Nephron progenitor cell (in vitro differentiated cells): ENCODE results near the gene CD302.

Experiments
- DNase-seq: peaks from one replicate; pipeline ENCODE4 v3.0.0; 2021
- H3K27ac Mint-ChIP-seq: 2 replicates; pipeline ENCODE4 v1.8.0; 2021; ENCODE audit warnings: mild to moderate bottlenecking, moderate library complexity, mixed read lengths
- H3K27me3 Mint-ChIP-seq: 2 replicates; pipeline ENCODE4 v1.8.0; 2021; ENCODE audit warnings: mild to moderate bottlenecking, low read depth, mixed read lengths; ENCODE audit not compliant: poor library complexity
- H3K36me3 Mint-ChIP-seq: 2 replicates; pipeline ENCODE4 v1.8.0; 2021; ENCODE audit warnings: low read depth, mixed read lengths
- H3K4me1 Mint-ChIP-seq: 2 replicates; pipeline ENCODE4 v1.8.0; 2021; ENCODE audit warnings: mixed read lengths
- H3K4me3 Mint-ChIP-seq: 2 replicates; pipeline ENCODE4 v1.8.0; 2021; ENCODE audit warnings: mild to moderate bottlenecking, moderate library complexity, mixed read lengths
- H3K9me3 Mint-ChIP-seq: 2 replicates; pipeline ENCODE4 v1.8.0; 2021; ENCODE audit warnings: mild to moderate bottlenecking, moderate library complexity, mixed read lengths
- TF ChIP-seq, protein P1 (sequence below): fragments of 200-600 bp; sonication (generic); IDR thresholded peaks from 2 replicates; pipeline ENCODE4 v1.5.0; 2021; ENCODE audit warnings: antibody characterized with exemption

Gene CD302

DNA sequence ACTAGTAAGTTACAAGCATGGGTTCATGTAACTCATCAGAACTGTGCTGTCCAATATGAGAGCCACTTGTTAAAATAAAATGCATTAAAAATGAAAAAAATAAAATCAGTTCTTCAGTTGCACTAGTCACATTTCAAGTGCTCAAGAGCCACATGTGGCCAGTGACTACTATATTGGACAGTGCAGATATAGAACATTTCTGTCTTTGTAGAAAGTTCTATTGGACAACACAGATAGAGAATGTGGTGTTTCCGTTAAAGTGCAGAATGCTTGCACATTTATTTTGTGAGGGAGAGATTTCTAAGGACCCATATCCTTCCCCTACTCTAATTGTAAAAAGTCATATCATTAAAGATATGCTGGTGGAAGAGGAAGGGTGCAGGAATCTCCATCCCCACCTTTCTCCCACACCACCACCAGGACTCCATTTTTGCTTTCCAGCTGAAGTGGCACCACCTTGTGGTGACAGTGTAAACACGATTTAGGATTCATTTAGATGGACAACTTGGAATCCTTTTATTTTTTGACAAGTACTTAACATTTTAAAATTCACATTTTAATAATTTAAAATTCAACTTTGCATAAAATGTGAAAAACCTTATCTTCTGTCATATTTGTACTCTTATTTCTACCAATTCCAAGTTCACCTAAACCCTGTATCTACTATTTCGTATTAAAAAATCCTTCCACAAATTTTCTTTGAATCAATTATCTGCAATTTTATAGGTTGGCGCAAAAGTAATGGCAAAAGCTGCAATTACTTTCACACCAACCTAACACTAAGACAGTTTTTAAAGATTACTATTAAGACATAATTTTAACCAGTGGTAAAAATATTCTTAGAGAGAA lies 9.4 kb upstream of the CD302 start:
- Mint-ChIP-seq H3K9me3 (no peaks in the 10 kb centered on the region), H3K4me1 (no peaks in the 10 kb centered on the region), H3K36me3 (no peaks in the 10 kb centered on the region), H3K4me3 (no peak overlapping the region), H3K27ac (no peak overlapping the region), H3K27me3 (peaks cover 14% of the 10 kb centered on the region)
- TF ChIP-seq, protein P1, sequence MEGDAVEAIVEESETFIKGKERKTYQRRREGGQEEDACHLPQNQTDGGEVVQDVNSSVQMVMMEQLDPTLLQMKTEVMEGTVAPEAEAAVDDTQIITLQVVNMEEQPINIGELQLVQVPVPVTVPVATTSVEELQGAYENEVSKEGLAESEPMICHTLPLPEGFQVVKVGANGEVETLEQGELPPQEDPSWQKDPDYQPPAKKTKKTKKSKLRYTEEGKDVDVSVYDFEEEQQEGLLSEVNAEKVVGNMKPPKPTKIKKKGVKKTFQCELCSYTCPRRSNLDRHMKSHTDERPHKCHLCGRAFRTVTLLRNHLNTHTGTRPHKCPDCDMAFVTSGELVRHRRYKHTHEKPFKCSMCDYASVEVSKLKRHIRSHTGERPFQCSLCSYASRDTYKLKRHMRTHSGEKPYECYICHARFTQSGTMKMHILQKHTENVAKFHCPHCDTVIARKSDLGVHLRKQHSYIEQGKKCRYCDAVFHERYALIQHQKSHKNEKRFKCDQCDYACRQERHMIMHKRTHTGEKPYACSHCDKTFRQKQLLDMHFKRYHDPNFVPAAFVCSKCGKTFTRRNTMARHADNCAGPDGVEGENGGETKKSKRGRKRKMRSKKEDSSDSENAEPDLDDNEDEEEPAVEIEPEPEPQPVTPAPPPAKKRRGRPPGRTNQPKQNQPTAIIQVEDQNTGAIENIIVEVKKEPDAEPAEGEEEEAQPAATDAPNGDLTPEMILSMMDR: peak; percentile 77
- DNase-seq: peak; percentile 34

DNA sequence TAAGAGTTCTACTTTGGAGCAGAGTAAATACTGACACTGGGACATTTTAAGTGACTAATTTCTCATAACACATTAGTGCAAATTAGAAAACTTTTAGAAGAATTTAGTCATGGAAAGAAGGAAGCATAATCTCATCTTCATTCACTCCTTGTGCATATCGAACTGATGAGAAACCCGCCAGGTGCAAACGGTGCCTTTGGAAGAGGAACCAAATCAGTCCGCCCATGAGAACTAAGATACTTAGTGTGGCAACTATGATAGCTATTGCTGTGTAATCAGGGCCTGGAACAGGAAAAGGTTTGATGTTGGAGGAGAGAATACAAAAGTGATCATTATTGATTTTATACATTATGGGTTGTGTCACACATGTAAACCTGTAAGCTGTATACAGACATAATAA lies 6.9 kb upstream of the CD302 start:
- H3K27ac Mint-ChIP-seq: no peak overlapping the region
- TF ChIP-seq, protein P1: no peak
- no peaks in the 10 kb centered on the region for H3K36me3 Mint-ChIP-seq
- no peaks in the 10 kb centered on the region for H3K9me3 Mint-ChIP-seq
- H3K27me3 Mint-ChIP-seq: peaks cover 38% of the 10 kb centered on the region
- no peaks in the 10 kb centered on the region for H3K4me1 Mint-ChIP-seq
- no peak overlapping the region for H3K4me3 Mint-ChIP-seq
- DNase-seq: no peak

DNA sequence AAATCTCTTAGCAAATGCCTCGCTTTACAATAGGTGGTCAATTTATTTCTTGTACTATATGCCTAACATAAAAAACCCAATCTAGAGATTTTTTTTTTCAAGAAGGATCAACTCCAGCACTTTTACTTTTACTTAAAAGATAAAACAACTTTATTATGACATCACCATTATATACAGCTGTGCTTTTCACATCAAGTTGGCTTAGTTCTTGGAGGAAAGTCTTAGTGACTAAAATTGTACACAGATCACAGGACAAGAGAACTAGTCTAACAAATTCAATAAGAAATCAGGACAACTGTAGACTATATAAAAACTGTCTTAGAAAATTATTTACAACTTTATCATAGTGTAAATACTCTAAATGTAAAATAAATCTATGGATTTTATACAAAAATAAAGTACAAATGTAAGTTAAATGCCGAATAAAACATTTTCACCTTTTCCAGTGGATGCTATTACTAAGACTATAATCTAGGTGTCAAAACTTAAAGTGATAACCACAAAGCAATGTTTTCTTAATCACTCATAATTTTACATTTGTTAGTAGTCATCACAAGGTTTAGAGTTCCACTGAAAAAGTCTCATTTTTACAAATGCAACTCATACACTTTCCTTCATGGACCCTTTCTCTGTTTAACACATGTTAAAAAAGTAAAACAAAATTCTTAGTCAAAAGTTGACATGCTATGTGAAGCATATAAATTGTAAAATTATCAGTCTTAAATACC lies 5.4 kb upstream of the CD302 start:
- H3K36me3 Mint-ChIP-seq: no peaks in the 10 kb centered on the region
- no peaks in the 10 kb centered on the region for H3K4me1 Mint-ChIP-seq
- H3K27ac Mint-ChIP-seq: no peak overlapping the region
- H3K27me3 Mint-ChIP-seq: peaks cover 48% of the 10 kb centered on the region
- no peak overlapping the region for H3K4me3 Mint-ChIP-seq
- peaks cover 7% of the 10 kb centered on the region for H3K9me3 Mint-ChIP-seq
- TF ChIP-seq, protein P1: no peak
- no peak for DNase-seq

DNA sequence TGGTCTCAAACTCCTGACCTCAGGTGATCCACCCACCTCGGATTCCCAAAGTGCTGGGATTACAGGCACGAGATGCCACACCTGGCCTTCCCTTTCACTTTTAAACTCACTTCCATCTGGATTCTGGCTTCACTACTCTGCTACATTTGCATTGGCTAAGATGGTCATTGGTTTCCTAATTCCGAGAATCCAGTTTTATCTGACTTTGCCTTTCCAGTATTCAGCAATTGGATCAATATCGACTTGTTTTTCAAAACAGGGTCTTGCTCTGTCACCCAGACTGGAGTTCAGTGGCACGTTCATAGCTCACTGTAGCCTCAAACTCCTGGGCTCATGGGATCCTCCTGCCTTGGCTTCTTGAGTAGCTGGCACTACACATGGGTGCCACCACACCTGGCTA lies 4.7 kb upstream of the CD302 start:
- Mint-ChIP-seq H3K9me3 (peaks cover 8% of the 10 kb centered on the region), H3K36me3 (no peaks in the 10 kb centered on the region), H3K4me3 (no peak overlapping the region), H3K4me1 (no peaks in the 10 kb centered on the region), H3K27ac (no peak overlapping the region), H3K27me3 (peaks cover 55% of the 10 kb centered on the region)
- DNase-seq: no peak
- TF ChIP-seq, protein P1: no peak

DNA sequence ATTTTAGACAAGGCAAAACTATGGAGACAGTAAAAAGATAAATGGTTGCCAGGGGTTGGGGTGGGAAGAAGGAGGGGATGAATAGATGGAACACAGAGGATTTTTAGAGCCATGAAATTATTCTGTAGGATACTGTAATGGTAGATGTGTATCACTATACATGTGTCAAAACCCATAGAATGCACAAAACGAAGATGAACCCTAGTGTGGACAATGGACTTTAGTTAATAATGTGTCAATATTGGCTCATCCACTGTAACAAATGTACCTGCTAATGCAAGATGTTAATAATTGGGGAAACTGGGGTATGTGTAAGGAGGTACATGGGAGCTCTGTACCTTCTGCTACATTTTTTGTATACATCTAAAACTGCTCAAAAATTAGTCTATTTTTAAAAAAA lies 1.8 kb upstream of the CD302 start:
- Mint-ChIP-seq H3K4me3 (no peak overlapping the region), H3K4me1 (no peaks in the 10 kb centered on the region), H3K27ac (no peak overlapping the region), H3K27me3 (peaks cover 81% of the 10 kb centered on the region), H3K36me3 (no peaks in the 10 kb centered on the region), H3K9me3 (peaks cover 8% of the 10 kb centered on the region)
- no peak for DNase-seq
- TF ChIP-seq, protein P1: no peak
